Fibroblast of mammary gland (primary cell): ENCODE data around the gene DUSP2.

Experiments
- DNase-seq: peaks from one replicate; pipeline ENCODE4 v3.0.0-alpha.2; 2010; ENCODE audit warnings: low read depth
- H3K4me3 ChIP-seq: 2 replicates; pipeline ENCODE4 v1.5.1; 2011; ENCODE audit warnings: low read depth, mild to moderate bottlenecking, low read length, moderate library complexity; ENCODE audit not compliant: control insufficient read depth
- TF ChIP-seq, protein P1 (sequence below): conservative IDR thresholded peaks from 2 replicates; pipeline ENCODE4 v1.5.1; 2011; ENCODE audit warnings: low read depth, low read length, inconsistent platforms; ENCODE audit not compliant: control insufficient read depth, insufficient read depth

DUSP2 gene

DNA sequence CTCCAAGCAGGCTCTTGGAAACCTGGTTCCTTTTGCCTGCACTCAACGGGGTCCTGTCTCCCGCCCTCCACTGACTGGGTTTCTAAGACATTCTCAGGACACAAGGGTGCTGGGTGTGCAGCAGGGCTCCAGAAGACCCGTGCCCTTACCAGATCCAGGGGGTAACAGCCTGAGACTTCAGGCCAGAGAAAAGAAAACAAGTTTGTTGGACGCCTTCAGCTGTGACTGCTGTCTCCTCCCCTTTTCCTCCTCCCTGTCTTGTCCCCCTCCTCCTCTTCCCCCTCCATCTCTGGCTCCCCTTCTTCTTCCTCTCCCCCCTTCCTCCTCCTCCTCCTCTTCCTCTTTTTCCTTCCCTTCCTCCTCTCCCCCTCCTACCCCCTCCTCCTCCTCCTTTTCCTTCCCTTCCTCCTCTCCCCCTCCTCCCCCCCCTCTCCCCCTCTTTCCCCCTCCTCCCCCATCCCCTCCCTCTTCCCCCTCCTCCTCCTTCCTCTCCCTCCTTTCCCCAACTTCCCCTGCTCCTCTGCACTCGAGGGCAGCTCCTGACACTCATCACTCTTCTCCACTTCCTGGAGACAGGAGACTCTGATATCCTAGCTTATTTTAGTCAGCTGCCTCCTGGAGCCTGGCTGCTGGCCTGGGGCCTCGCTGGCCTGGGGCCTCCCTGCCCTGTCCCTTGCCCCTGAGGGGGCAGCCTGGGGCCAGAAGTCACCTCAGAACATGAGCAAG, 41.3 kb downstream of the DUSP2 start:
- DNase-seq, result no peak
- TF ChIP-seq, protein P1, sequence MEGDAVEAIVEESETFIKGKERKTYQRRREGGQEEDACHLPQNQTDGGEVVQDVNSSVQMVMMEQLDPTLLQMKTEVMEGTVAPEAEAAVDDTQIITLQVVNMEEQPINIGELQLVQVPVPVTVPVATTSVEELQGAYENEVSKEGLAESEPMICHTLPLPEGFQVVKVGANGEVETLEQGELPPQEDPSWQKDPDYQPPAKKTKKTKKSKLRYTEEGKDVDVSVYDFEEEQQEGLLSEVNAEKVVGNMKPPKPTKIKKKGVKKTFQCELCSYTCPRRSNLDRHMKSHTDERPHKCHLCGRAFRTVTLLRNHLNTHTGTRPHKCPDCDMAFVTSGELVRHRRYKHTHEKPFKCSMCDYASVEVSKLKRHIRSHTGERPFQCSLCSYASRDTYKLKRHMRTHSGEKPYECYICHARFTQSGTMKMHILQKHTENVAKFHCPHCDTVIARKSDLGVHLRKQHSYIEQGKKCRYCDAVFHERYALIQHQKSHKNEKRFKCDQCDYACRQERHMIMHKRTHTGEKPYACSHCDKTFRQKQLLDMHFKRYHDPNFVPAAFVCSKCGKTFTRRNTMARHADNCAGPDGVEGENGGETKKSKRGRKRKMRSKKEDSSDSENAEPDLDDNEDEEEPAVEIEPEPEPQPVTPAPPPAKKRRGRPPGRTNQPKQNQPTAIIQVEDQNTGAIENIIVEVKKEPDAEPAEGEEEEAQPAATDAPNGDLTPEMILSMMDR, result no peak
- no peak overlapping the region for H3K4me3 ChIP-seq

DNA sequence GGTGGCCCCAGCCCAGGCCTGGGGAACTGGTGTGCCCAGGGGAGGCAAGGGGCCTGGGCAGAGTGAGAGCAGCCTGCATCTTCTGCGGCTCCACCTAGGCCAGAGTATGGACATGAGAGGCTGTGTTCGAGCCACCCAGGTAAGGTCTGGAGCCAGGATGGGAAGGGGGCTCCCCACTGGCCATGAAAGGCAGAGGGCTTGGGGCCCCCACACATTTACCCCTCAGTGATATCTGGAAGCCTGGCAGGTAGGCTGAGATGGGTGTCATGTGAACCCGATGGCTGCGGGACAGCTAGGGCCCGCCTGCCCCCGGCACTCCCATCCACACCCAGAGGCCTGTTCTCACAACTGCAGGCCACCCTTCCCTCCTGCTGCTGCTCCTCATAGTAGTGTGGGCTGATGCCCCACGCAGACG, 42.0 kb downstream of the DUSP2 start:
- DNase-seq, result no peak
- TF ChIP-seq, protein P1, result no peak
- H3K4me3 ChIP-seq, result no peak overlapping the region

DNA sequence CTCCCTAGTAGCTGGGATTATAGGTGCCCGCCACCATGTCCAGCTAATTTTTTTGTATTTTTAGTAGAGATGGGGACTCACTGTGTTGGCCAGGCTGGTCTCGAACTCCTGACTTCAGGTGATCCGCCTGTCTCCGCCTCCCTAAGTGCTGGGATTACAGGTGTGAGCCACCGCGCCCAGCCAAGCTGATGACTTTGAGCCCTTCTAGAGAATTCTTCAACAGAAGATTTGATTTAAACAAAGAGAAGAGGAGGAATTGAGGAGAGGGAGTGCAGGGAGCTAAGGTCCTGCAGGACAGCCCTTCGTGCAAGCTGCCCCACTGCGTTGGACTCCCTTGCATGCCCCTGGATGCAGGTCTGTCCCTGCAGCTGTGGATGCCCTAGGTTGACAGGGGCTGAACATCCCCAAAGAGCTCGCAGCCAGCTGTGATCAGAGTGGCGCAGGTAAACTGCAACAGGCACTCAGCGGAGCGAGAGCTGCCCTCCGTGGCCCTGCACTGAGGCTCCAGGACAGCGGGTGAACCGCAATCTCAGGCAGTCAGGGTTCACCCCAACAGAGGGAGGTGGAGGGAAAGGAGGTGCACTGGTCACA, 42.5 kb downstream of the DUSP2 start:
- no peak for DNase-seq
- H3K4me3 ChIP-seq, result no peak overlapping the region
- TF ChIP-seq, protein P1, result no peak

DNA sequence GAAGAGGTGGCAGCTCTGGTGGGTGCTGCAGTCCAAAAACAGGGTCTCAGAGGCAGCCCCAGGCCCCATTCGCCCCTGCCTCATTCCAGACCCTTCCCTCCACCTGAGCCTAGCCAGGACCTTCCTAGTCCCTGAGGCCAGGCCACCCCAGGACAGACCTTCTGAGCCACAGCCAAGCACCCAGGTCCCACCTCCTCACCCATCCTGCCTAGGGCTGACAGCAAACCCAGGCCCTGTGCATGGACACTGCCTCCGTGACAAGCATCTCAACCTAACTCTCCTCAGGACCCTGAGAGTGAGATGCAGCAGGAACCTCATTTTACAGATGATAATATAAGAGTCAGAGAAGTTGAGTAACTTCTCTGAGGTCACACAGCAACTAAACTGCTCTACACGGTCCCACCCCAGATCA, 44.3 kb downstream of the DUSP2 start:
- H3K4me3 ChIP-seq, result no peak overlapping the region

DNA sequence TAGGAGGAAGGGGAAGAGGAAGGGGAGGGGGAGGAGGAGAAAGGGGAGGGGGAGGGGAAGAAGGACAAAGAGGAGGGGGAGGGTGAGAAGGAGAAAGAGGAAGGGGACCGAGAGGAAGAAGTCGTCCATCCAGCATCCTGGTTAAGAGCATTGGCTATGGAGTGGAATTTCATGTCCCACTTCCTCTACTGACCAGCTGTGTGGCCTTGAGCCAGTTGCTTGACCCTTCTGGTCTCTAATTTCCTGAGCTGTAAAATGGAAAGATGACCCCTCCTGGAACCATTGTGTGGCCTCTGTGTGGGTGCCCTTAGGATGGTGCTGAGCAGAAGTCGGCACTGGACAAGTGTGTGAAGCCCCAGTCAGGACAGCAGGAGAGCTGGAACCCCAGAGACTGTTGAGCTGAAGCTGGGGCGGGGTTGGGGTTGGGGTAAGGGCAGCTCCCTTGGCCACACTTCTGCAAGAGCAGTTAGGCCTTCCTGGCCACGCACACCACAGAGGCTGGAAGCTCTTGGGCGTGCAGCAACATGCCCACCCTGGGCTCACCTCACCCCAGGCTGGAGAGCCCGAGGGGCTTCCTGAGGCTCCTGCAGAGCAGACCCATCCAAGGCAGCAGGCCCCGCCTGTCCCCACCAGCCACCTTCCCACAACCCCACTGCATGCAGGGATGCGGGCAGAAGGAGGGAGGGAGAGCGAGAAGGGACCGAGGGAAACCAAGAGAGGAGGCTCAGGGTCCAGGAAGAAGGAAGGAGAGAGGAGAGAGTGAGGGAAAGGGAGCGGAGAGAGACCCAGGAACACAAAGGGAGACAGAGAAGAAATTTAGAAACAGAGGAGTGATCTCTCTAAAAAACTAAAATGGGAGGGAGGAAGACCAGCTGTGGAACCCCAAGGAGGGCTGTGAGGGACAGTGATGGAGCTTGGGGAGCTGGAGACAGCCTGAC, 45.1 kb downstream of the DUSP2 start:
- H3K4me3 ChIP-seq, result no peak overlapping the region
- no peak for DNase-seq
- TF ChIP-seq, protein P1, result no peak

More for the DNA sequence above, 44.3 kb downstream of the DUSP2 start:
- TF ChIP-seq, protein P1, result no peak
- no peak for DNase-seq

DNA sequence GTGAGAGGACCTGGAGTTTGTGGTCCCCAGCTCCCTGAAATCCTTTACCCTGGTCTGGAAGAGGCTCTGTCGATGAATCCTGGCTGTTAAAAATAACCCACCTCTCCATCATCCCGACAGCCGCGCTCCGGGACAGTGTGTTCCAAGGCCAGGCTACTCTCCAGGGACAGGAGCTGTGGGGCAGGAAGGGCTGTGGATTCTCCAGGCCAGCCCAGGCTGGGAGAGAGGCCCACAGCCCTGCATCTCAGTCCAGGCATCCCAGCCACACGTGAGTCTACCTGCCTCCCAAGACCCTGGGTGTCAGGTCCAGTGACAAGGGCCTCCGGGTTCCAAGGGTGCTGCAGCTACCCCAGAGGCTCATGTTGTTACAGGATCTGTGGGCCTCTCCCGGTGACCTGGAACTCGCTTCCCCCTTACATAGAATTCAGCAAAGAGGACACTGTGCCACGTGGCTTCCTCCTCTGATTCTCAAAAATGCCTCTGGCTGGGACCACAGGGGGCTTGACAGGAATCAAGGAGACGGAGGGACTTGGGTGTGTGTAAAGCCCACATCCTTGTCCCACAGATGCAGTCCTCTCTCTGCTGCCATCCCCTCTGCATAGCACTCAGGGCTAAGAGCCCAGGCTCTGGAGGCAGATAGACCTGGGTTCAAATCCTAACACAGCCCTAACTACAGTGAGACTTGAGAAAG, 46.2 kb downstream of the DUSP2 start:
- DNase-seq, result no peak
- H3K4me3 ChIP-seq, result no peak overlapping the region
- TF ChIP-seq, protein P1, result no peak
